ENCODE measurements around the gene PKNOX2. TPM values are rescaled to one million over a fixed set of nuclear protein-coding genes. Genes with fewer than 3 reads are reported as not detected.

Gene PKNOX2
- total RNA-seq, 6 experiments from 2014 or later: 0.09 to 0.31 (median 0.14) TPM

- H3K27ac ChIP-seq: no peak overlapping the region
- H3K36me3 ChIP-seq: no peaks in the 10 kb centered on the region
- DNase-seq (no peak), ATAC-seq (no peak)
- intact Hi-C loops (cut with DNase I): no loop called here
- no peaks in the 10 kb centered on the region for H3K4me1 ChIP-seq
- TF ChIP-seq POLR2A (IDR thresholded peaks at IDR 0.05): no peak
- no peak for TF ChIP-seq CTCF (IDR thresholded peaks at IDR 0.05)
- H3K4me3 ChIP-seq: no peak overlapping the region
- H3K27me3 ChIP-seq: no peaks in the 10 kb centered on the region
- H3K9me3 ChIP-seq: no peaks in the 10 kb centered on the region
- WGBS (ENCODE audit: insufficient coverage, low coverage, low lambda C conversion rate, missing lambda C conversion rate): 40% methylated on average over 1 of the region's 1 CpG
Measured at GRCh38 chr11:125183641-125184040, 19.1 kb downstream of the PKNOX2 start.

GRCh38 chr11:125188021-125188420 is 23.5 kb downstream of the PKNOX2 start:
- intact Hi-C loops (cut with DNase I): no loop called here
- Histone ChIP-seq H3K36me3 (no peaks in the 10 kb centered on the region), H3K27me3 (no peaks in the 10 kb centered on the region), H3K4me3 (no peak overlapping the region), H3K27ac (no peak overlapping the region), H3K4me1 (no peaks in the 10 kb centered on the region), H3K9me3 (no peaks in the 10 kb centered on the region)
- TF ChIP-seq POLR2A (IDR thresholded peaks at IDR 0.05) (no peak), CTCF (IDR thresholded peaks at IDR 0.05) (no peak)
- DNase-seq (no peak), ATAC-seq (no peak)

GRCh38 chr11:125190566-125190965 is 26.0 kb downstream of the PKNOX2 start:
- Histone ChIP-seq H3K27ac (no peak overlapping the region), H3K9me3 (no peaks in the 10 kb centered on the region), H3K27me3 (no peaks in the 10 kb centered on the region), H3K36me3 (no peaks in the 10 kb centered on the region), H3K4me1 (no peaks in the 10 kb centered on the region), H3K4me3 (no peak overlapping the region)
- DNase-seq (no peak), ATAC-seq (no peak)
- intact Hi-C loops (cut with DNase I): no loop called here
- WGBS (ENCODE audit: insufficient coverage, low coverage, low lambda C conversion rate, missing lambda C conversion rate): 31% methylated on average over 5 of the region's 5 CpGs
- TF ChIP-seq POLR2A (IDR thresholded peaks at IDR 0.05) (no peak), CTCF (IDR thresholded peaks at IDR 0.05) (no peak)

GRCh38 chr11:125192183-125192582 is 27.6 kb downstream of the PKNOX2 start:
- Histone ChIP-seq H3K4me3 (no peak overlapping the region), H3K9me3 (no peaks in the 10 kb centered on the region), H3K4me1 (no peaks in the 10 kb centered on the region), H3K36me3 (no peaks in the 10 kb centered on the region), H3K27me3 (no peaks in the 10 kb centered on the region), H3K27ac (no peak overlapping the region)
- no peak for TF ChIP-seq CTCF (IDR thresholded peaks at IDR 0.05)
- TF ChIP-seq POLR2A (IDR thresholded peaks at IDR 0.05): no peak
- WGBS (ENCODE audit: insufficient coverage, low coverage, low lambda C conversion rate, missing lambda C conversion rate): 3% methylated on average over 8 of the region's 9 CpGs
- intact Hi-C loops (cut with DNase I): no loop called here
- peak; percentile 43 to 67 (median 52) for ATAC-seq
- DNase-seq: no peak

GRCh38 chr11:125192717-125193415 is 28.3 kb downstream of the PKNOX2 start:
- intact Hi-C loops (cut with DNase I): no loop called here
- no peaks in the 10 kb centered on the region for H3K4me1 ChIP-seq
- H3K27ac ChIP-seq: no peak overlapping the region
- ATAC-seq (no peak), DNase-seq (no peak)
- TF ChIP-seq CTCF (IDR thresholded peaks at IDR 0.05): no peak
- no peak for TF ChIP-seq POLR2A (IDR thresholded peaks at IDR 0.05)
- H3K9me3 ChIP-seq: no peaks in the 10 kb centered on the region
- no peaks in the 10 kb centered on the region for H3K27me3 ChIP-seq
- 48% methylated on average over 6 of the region's 11 CpGs for WGBS (ENCODE audit: insufficient coverage, low coverage, low lambda C conversion rate, missing lambda C conversion rate)
- no peaks in the 10 kb centered on the region for H3K36me3 ChIP-seq
- H3K4me3 ChIP-seq: no peak overlapping the region
